HEK293 (cell line): ENCODE data around the gene SPATS1.
A peak's percentile ranks its signal among the peaks of the same experiment; 100 is the strongest.

Experiments used
- CTCF ChIA-PET: fragments of 350-600 bp; formaldehyde crosslinking; extraction: SDS; loops from one replicate; lab custom pipeline; 2021; ENCODE audit warnings: antibody characterized with exemption; lab: Yijun Ruan, JAX
- POLR2A ChIA-PET: fragments of 300-600 bp; formaldehyde crosslinking; extraction: SDS; loops from one replicate; lab custom pipeline; 2020; ENCODE audit warnings: antibody characterized with exemption, inconsistent platforms; lab: Yijun Ruan, JAX
- H3K27ac ChIP-seq: fragments of 200-500 bp; sonication (Bioruptor generic); 2 replicates; pipeline ENCODE4 v1.5.1; 2014; ENCODE audit warnings: low read depth, low read length, control low read depth, inconsistent platforms; ENCODE audit errors: extremely low read depth
- H3K36me3 ChIP-seq, 2 experiments: fragments of 200-500 bp in 1 of 2; sonication (Bioruptor generic) in 1 of 2; 1 replicate in 1 of 2; 2 replicates in 1 of 2; pipeline ENCODE4 v1.5.1; 2014 to 2017; ENCODE audit warnings: inconsistent platforms in 2 of 2, low read length in 2 of 2; ENCODE audit not compliant: control insufficient read depth in 2 of 2, insufficient read depth in 1 of 2
- H3K4me1 ChIP-seq: fragments of 200-500 bp; sonication (Bioruptor generic); 2 replicates; pipeline ENCODE4 v1.5.1; 2014; ENCODE audit warnings: mild to moderate bottlenecking, low read length, inconsistent platforms; ENCODE audit not compliant: control insufficient read depth, insufficient read depth
- H3K4me3 ChIP-seq: 2 replicates; pipeline ENCODE4 v1.5.1; 2011; ENCODE audit warnings: low read depth, mild to moderate bottlenecking, control low read depth, low read length, moderate library complexity
- H3K9me3 ChIP-seq: fragments of 200-500 bp; sonication (Bioruptor generic); 2 replicates; pipeline ENCODE4 v1.5.1; 2014; ENCODE audit warnings: low read depth, low read length, inconsistent platforms; ENCODE audit not compliant: control insufficient read depth, insufficient read depth
- GLI2 ChIP-seq: fragments of 450-650 bp; formaldehyde crosslinking; IDR thresholded peaks from 2 replicates; pipeline ENCODE4; 2017; ENCODE audit warnings: missing biosample characterization, missing genetic modification characterization, low read depth, borderline replicate concordance
- HIC1 ChIP-seq: fragments of 450-650 bp; formaldehyde crosslinking; IDR thresholded peaks from 2 replicates; pipeline ENCODE4 v1.5.1; 2016; ENCODE audit warnings: missing biosample characterization, missing genetic modification characterization
- HOXA7 ChIP-seq: sonication (generic); formaldehyde crosslinking; IDR thresholded peaks from 2 replicates; pipeline ENCODE4 v1.8.1; 2022; ENCODE audit warnings: missing genetic modification reagents, borderline replicate concordance
- KLF10 ChIP-seq: fragments of 450-650 bp; IDR thresholded peaks from 2 replicates; pipeline ENCODE4 v1.5.1; 2018; ENCODE audit warnings: missing biosample characterization, mild to moderate bottlenecking, missing genetic modification characterization
- ZBTB26 ChIP-seq: fragments of 450-650 bp; formaldehyde crosslinking; optimal IDR thresholded peaks from 2 replicates; pipeline ENCODE3; 2016; ENCODE audit warnings: missing biosample characterization, mild to moderate bottlenecking, missing genetic modification characterization
- ZBTB6 ChIP-seq: fragments of 450-650 bp; formaldehyde crosslinking; IDR thresholded peaks from 2 replicates; pipeline ENCODE4 v1.5.1; 2017; ENCODE audit warnings: missing biosample characterization, missing genetic modification characterization
- ZBTB7A ChIP-seq: fragments of 450-650 bp; formaldehyde crosslinking; IDR thresholded peaks from 2 replicates; pipeline ENCODE4 v1.5.1; 2016; ENCODE audit warnings: low read depth, missing biosample characterization, missing genetic modification characterization
- ZNF184 ChIP-seq: fragments of 450-650 bp; IDR thresholded peaks from 2 replicates; pipeline ENCODE4 v1.5.1; 2018; ENCODE audit warnings: missing biosample characterization, mild to moderate bottlenecking, missing genetic modification characterization
- ZNF24 ChIP-seq: fragments of 450-650 bp; formaldehyde crosslinking; IDR thresholded peaks from 2 replicates; pipeline ENCODE4 v1.5.1; 2016; ENCODE audit warnings: missing biosample characterization, missing genetic modification characterization
- ZNF335 ChIP-seq: fragments of 450-650 bp; formaldehyde crosslinking; conservative IDR thresholded peaks from 2 replicates; pipeline ENCODE4 v1.5.1; 2016; ENCODE audit warnings: missing biosample characterization, missing genetic modification characterization
- ZNF423 ChIP-seq: fragments of 450-650 bp; formaldehyde crosslinking; IDR thresholded peaks from 2 replicates; pipeline ENCODE4 v1.5.1; 2016; ENCODE audit warnings: missing biosample characterization, missing genetic modification characterization
- ZNF433 ChIP-seq: fragments of 450-650 bp; formaldehyde crosslinking; IDR thresholded peaks from 2 replicates; pipeline ENCODE4 v1.5.1; 2016; ENCODE audit warnings: missing biosample characterization, missing genetic modification characterization, low read depth
- ZNF501 ChIP-seq: fragments of 450-650 bp; formaldehyde crosslinking; IDR thresholded peaks from 2 replicates; pipeline ENCODE4 v1.5.1; 2016; ENCODE audit warnings: missing biosample characterization, missing genetic modification characterization
- ZNF513 ChIP-seq: fragments of 450-650 bp; IDR thresholded peaks from 2 replicates; pipeline ENCODE4 v1.5.1; 2018; ENCODE audit warnings: missing biosample characterization, missing genetic modification characterization
- ZNF530 ChIP-seq: fragments of 450-650 bp; formaldehyde crosslinking; IDR thresholded peaks from 2 replicates; pipeline ENCODE4 v1.5.1; 2016; ENCODE audit warnings: low read depth, missing biosample characterization, missing genetic modification characterization
- ZNF555 ChIP-seq: fragments of 450-650 bp; formaldehyde crosslinking; conservative IDR thresholded peaks from 2 replicates; pipeline ENCODE4 v1.5.1; 2017; ENCODE audit warnings: missing biosample characterization, mild to moderate bottlenecking, missing genetic modification characterization, inconsistent platforms
- ZNF660 ChIP-seq: fragments of 450-650 bp; IDR thresholded peaks from 2 replicates; pipeline ENCODE4 v1.5.1; 2018; ENCODE audit warnings: missing biosample characterization, mild to moderate bottlenecking, missing genetic modification characterization
- ZNF664 ChIP-seq: fragments of 450-650 bp; formaldehyde crosslinking; IDR thresholded peaks from 2 replicates; pipeline ENCODE4 v1.5.1; 2016; ENCODE audit warnings: missing biosample characterization, missing genetic modification characterization
- ZSCAN18 ChIP-seq: fragments of 450-650 bp; formaldehyde crosslinking; IDR thresholded peaks from 2 replicates; pipeline ENCODE4 v1.5.1; 2016; ENCODE audit warnings: missing biosample characterization, missing genetic modification characterization
- ZSCAN23 ChIP-seq: fragments of 450-650 bp; formaldehyde crosslinking; IDR thresholded peaks from 2 replicates; pipeline ENCODE4 v1.5.1; 2016; ENCODE audit warnings: missing biosample characterization, missing genetic modification characterization
- ZSCAN30 ChIP-seq: fragments of 450-650 bp; IDR thresholded peaks from 2 replicates; pipeline ENCODE4 v1.5.1; 2018; ENCODE audit warnings: missing biosample characterization, mild to moderate bottlenecking, missing genetic modification characterization, moderate library complexity

The SPATS1 gene

GRCh38 chr6:44386364-44386928, 44.0 kb downstream of the SPATS1 start:
- H3K9me3 ChIP-seq, result no peaks in the 10 kb centered on the region
- peak overlapping the region; percentile 96; the same call in 1 of the 2 replicates for H3K27ac ChIP-seq
- peaks cover 4 to 27% of the 10 kb centered on the region in 2 experiments; a peak in 2 of 3 replicates for H3K36me3 ChIP-seq
- TF ChIP-seq ZSCAN18 (tag by site-specific recombination) (no peak), HOXA7 (CRISPR knock-in tag) (no peak), ZSCAN23 (tag by site-specific recombination) (no peak), ZBTB7A (tag by site-specific recombination) (no peak), ZNF423 (tag by site-specific recombination) (no peak), ZBTB26 (tag by site-specific recombination) (no peak), ZNF335 (peak; percentile 74), ZNF555 (tag by site-specific recombination) (no peak)
- H3K4me1 ChIP-seq, result peaks cover 8% of the 10 kb centered on the region
- H3K4me3 ChIP-seq, result peak overlapping the region; percentile 76
- ChIA-PET POLR2A (interaction anchor here (1.3 to 1.9 kb wide), 3 partner anchors 10 to 140 kb away, joined by 4 to 21 read pairs (median 13); partner anchors contain the start of gene HSP90AB1), CTCF (interaction anchor here (0.8 to 1.3 kb wide), 3 partner anchors 36 to 215 kb away, joined by 3 to 5 read pairs (median 4); no protein-coding TSS in a partner anchor)

GRCh38 chr6:44386929-44387345, 44.5 kb downstream of the SPATS1 start:
- POLR2A ChIA-PET, result interaction anchor here (0.6 to 1.9 kb wide), 18 partner anchors 9 to 1409 kb away, joined by 3 to 21 read pairs (median 4); partner anchors contain the start of genes AARS2 and HSP90AB1
- TF ChIP-seq ZNF660 (tag by site-specific recombination) (peak; percentile 58; the same call in 1 of the 2 replicates), KLF10 (tag by site-specific recombination) (peak; percentile 44; the same call in 1 of the 2 replicates), ZNF501 (tag by site-specific recombination) (peak; percentile 62; the same call in 1 of the 2 replicates), ZNF513 (tag by site-specific recombination) (peak; percentile 19; the same call in 1 of the 2 replicates), ZNF184 (tag by site-specific recombination) (peak; percentile 51; the same call in 1 of the 2 replicates), ZSCAN30 (peak; percentile 13; the same call in 1 of the 2 replicates), GLI2 (tag by site-specific recombination) (0 out of 2 replicates have a peak, but pooled peaks have one; percentile 13), ZBTB6 (tag by site-specific recombination) (no peak), ZNF433 (tag by site-specific recombination) (no peak), ZNF530 (tag by site-specific recombination) (no peak), ZNF24 (tag by site-specific recombination) (0 out of 2 replicates have a peak, but pooled peaks have one; percentile 13), HIC1 (peak; percentile 64), ZNF664 (peak; percentile 95)

More at GRCh38 chr6:44386929-44387345, 44.5 kb downstream of the SPATS1 start:
- Histone ChIP-seq H3K27ac (peak overlapping the region; percentile 96), H3K9me3 (no peaks in the 10 kb centered on the region), H3K4me3 (peak overlapping the region; percentile 76), H3K36me3 (peaks cover 9 to 31% of the 10 kb centered on the region in 2 experiments; a peak in 2 of 3 replicates), H3K4me1 (peaks cover 8% of the 10 kb centered on the region)
- CTCF ChIA-PET, result interaction anchor here (0.8 to 1.3 kb wide), 3 partner anchors 35 to 215 kb away, joined by 3 to 5 read pairs (median 4); no protein-coding TSS in a partner anchor
